Ammon's horn (tissue), 1 donor: Measurements from ENCODE around the gene ABCD3.

Experiments
- DNase-seq: peaks from one replicate; pipeline ENCODE4 v3.0.0-alpha.2; 2016; ENCODE audit warnings: low spot score

The ABCD3 gene

GRCh38 chr1:94527447-94528031 is 109.3 kb downstream of the ABCD3 start:
- DNase-seq: peak; percentile 7

- peak; percentile 63 for DNase-seq
Measured at GRCh38 chr1:94528299-94528698, 110.1 kb downstream of the ABCD3 start.

DNA sequence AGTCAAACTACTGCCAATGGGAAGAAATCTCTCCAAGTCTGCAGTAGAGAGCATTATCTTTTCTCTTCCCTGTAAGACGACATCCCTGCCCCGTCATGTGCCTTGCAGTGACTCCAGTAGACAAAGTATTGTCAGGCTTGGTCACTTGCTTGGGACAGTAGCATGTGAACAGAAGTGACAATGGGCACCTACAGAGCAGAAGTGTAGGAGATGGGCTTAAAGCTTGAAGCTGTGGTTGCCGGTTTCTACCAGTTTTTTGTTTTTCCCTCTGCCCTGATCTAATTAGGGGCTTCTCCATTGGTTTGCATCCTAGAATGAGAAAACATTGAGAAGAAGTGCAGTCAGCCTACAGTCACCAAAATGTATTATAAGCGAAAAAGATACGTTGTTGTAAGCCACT is 110.6 kb downstream of the ABCD3 start:
- no peak for DNase-seq

- DNase-seq: no peak
Measured at GRCh38 chr1:94529416-94529815, 111.2 kb downstream of the ABCD3 start.

- DNase-seq: no peak
Measured at GRCh38 chr1:94530373-94530878, 112.2 kb downstream of the ABCD3 start.

GRCh38 chr1:94531664-94532063 is 113.5 kb downstream of the ABCD3 start:
- no peak for DNase-seq

GRCh38 chr1:94532077-94532476 is 113.9 kb downstream of the ABCD3 start:
- no peak for DNase-seq

- DNase-seq: no peak
Measured at GRCh38 chr1:94535095-94535494, 116.9 kb downstream of the ABCD3 start.

DNA sequence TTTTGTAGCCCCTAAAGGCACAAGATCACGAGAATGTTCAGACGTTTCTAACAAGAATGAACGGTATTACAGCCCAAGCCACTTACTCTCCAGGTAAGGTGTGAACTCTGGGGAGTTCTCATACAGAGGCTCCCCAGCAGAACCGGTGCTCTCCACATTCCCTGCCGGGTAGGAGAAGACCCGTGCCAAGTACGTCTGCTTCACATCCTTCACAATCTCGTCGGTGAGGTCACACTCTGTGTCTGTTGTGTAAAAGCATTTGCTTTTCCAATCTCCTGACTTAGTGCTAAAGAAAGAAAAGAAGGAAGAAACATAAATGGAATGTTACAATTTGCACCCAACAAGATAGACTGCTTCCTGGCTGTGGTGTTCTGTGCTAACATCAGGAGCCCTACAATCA is 117.7 kb downstream of the ABCD3 start:
- DNase-seq: no peak

- DNase-seq: no peak
Measured at GRCh38 chr1:94537254-94537653, 119.1 kb downstream of the ABCD3 start.

- DNase-seq: peak; percentile 39
Measured at GRCh38 chr1:94538243-94538827, 120.1 kb downstream of the ABCD3 start.

- DNase-seq: no peak
Measured at GRCh38 chr1:94539496-94539895, 121.3 kb downstream of the ABCD3 start.

DNA sequence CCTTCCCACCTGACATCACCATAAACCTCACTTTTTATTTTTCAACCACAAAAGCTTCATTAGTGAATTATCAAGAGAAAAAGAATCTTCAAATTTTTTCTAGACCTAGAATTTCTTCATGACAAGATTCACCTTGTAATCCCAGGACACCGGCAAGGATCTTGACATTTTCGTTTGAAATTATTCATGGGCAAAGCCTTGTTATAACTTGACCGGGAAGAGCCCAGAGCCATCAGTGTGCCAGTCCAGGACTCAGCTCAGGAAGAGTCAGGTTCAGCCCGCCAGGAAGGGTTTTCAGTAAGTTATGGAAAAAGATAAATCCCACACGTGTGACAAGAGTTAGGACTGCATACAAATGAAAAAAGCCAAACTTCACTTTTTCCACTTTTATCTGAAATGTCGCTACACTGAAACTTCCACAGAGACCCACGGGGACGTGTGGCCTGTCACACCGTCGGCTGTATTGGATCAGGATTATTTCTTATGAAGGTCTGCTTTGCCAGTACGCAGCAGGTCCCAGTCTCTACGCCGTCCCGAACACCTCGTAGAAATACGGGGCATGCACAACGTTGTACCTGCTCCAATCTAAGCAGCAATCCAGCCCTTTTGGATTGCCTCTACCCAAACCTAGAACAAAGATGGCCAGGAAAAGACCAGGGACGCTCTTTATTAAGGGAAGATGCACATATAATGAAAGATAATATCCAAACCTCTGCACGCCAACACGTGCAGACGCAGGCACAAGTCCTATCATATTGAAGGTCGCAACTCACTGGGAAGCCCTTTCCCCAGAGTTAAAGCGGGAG is 122.5 kb downstream of the ABCD3 start:
- DNase-seq: no peak

GRCh38 chr1:94541246-94542087 is 123.3 kb downstream of the ABCD3 start, which contains the start of gene F3:
TSS of gene F3 (minus strand) at chr1:94541759. CDS start at chr1:94541636, 123 bp downstream.
- peak; percentile 73 for DNase-seq

DNA sequence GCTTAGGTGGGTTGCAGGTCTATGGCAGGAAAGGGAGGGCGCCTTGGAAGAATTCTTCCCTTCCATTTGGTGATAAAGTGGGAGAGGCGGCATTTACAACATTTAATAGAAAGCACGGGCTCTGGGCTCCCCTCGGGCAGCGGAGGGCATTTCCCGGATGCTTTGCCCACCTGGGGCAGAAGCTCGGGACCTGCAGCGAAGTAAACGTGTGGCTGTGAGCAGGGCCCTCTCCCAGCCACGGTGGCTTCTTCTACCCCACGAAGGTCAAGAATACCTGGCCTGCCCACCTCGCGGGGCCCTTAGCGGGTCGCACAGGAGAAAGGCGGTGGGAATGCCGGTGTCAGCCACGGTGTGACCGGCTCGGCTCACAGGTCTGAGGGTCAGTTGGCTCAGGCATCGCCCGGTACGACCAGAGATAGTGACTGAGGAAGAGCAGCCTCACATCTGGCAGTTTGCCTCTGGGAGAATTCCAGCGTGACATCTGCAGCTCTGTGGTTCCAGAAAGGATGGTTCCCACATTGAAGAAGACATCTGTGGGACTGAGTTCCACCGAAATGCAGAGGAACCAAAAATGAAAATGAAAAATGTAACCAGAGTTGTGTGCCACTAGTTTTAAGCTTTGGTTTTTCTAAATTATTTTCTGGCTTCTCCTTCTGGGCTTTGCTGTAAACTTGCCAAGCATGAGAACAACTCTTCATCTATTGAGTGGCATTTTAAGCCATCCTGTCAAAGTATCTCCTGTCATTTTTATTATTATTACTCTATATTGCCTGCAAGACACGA is 124.1 kb downstream of the ABCD3 start:
- DNase-seq: peak; percentile 41

- no peak for DNase-seq
Measured at GRCh38 chr1:94543001-94543400, 124.8 kb downstream of the ABCD3 start.

DNA sequence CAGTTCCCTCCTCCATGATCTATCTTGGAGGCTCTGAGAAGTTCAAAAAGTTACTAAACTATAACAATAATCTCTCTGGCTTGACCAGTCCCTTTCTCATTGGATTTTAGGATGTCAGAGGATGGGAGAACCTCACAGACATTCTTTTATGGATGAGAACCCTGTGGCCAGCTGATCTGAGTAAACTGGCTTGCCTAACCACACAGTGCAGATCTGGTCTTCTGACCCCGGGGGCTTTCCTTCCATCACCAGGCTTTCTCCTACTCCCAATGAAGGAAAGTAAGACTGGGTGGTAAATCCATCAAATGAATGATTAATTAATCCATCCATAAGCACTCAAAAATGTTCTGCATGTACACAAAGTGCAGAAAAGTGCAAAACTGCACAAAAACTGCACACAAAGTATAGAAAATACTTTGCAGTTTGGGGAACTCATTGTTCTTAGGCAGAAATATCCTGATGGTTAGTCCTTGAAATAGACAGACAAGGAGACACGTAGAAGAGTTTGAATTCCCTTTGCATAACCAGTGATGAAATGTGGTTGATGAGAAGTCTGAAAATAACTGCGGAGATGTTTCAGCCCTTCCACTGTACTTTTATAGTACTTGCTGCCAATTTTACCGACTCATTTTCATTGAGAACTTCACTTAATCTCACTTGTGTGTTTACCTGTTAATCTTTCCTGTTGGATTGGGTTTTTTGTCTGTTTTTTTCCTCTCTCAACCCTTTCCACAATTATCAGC is 125.9 kb downstream of the ABCD3 start:
- no peak for DNase-seq

DNA sequence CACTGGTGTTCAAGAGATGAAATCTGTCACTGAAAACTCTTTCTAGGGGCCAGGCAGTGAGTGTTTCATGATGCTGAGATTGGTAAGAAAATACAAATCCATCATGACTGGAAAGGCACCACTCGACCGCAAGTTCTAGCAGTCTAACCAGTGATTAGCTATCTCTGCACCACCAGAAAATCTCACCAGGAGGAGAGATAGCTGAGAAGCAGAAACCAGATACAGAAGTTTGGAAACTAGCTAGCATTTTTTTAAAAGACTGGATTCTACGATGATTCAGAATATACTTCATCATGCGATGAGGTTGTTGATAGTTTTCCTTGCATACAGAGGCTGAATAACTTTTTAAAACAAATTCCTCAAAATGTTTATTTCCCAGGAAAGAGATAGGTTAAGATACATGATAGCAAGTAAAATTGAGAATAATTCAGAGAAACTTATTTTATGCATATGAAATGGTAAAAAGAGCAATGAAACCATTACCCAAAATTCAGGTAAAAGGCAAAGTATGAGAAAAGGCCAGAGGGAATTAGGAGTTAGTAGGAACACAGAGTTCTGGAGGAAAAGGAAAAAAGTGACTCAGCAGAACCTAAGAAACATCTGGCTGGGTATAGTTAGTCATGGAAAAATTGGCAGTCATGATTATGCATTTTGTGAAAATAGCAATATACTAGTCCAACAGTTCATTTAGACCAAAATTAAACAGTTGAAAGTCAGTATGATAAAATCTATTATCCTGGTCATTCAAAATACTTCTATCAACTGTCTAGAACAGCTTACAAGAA is 126.7 kb downstream of the ABCD3 start:
- no peak for DNase-seq

GRCh38 chr1:94549706-94550105 is 131.5 kb downstream of the ABCD3 start:
- DNase-seq: no peak

- no peak for DNase-seq
Measured at GRCh38 chr1:94550396-94550795, 132.2 kb downstream of the ABCD3 start.
